HG02623 (cell line): ENCODE results near the gene METTL16.

Experiments
- ATAC-seq: cut with Tn5 transposase; IDR thresholded peaks from one replicate; pipeline ENCODE4 v1.9.1; 2021; ENCODE audit warnings: moderate library complexity; ENCODE audit not compliant: unreplicated experiment

METTL16 gene

GRCh38 chr17:2385240-2386210 lies 126.2 kb downstream of the METTL16 start:
- ATAC-seq, result no peak

- ATAC-seq, result no peak
Measured at GRCh38 chr17:2384439-2385127, 127.1 kb downstream of the METTL16 start.

GRCh38 chr17:2383628-2384167 lies 128.0 kb downstream of the METTL16 start:
- no peak for ATAC-seq

GRCh38 chr17:2380950-2381649 lies 130.6 kb downstream of the METTL16 start:
- ATAC-seq, result no peak

GRCh38 chr17:2380226-2380922 lies 131.3 kb downstream of the METTL16 start:
- no peak for ATAC-seq

- ATAC-seq, result no peak
Measured at GRCh38 chr17:2379489-2380225, 132.0 kb downstream of the METTL16 start.

GRCh38 chr17:2378905-2379304 lies 132.8 kb downstream of the METTL16 start:
- ATAC-seq, result no peak

GRCh38 chr17:2377659-2378058 lies 134.0 kb downstream of the METTL16 start:
- no peak for ATAC-seq

- no peak for ATAC-seq
Measured at GRCh38 chr17:2376107-2376506, 135.6 kb downstream of the METTL16 start.

GRCh38 chr17:2375406-2375805 lies 136.3 kb downstream of the METTL16 start:
- no peak for ATAC-seq

- no peak for ATAC-seq
Measured at GRCh38 chr17:2374549-2375285, 137.0 kb downstream of the METTL16 start.

GRCh38 chr17:2373179-2373578 lies 138.5 kb downstream of the METTL16 start:
- ATAC-seq, result no peak

- no peak for ATAC-seq
Measured at GRCh38 chr17:2372681-2373080, 139.0 kb downstream of the METTL16 start.

- no peak for ATAC-seq
Measured at GRCh38 chr17:2372180-2372579, 139.5 kb downstream of the METTL16 start.

- no peak for ATAC-seq
Measured at GRCh38 chr17:2371183-2372130, 140.2 kb downstream of the METTL16 start.

- no peak for ATAC-seq
Measured at GRCh38 chr17:2370211-2370589, 141.5 kb downstream of the METTL16 start.

GRCh38 chr17:2369551-2370210 lies 142.0 kb downstream of the METTL16 start:
- no peak for ATAC-seq

- no peak for ATAC-seq
Measured at GRCh38 chr17:2369039-2369438, 142.6 kb downstream of the METTL16 start.
